Measurements from ENCODE around the gene C22orf23. TPM values are rescaled to one million over a fixed set of nuclear protein-coding genes. Genes with fewer than 3 reads are reported as not detected.

C22orf23 gene
- total RNA-seq, result under 1 TPM in 1 of 2 donors, not detected in 1; 0.34 TPM

DNA sequence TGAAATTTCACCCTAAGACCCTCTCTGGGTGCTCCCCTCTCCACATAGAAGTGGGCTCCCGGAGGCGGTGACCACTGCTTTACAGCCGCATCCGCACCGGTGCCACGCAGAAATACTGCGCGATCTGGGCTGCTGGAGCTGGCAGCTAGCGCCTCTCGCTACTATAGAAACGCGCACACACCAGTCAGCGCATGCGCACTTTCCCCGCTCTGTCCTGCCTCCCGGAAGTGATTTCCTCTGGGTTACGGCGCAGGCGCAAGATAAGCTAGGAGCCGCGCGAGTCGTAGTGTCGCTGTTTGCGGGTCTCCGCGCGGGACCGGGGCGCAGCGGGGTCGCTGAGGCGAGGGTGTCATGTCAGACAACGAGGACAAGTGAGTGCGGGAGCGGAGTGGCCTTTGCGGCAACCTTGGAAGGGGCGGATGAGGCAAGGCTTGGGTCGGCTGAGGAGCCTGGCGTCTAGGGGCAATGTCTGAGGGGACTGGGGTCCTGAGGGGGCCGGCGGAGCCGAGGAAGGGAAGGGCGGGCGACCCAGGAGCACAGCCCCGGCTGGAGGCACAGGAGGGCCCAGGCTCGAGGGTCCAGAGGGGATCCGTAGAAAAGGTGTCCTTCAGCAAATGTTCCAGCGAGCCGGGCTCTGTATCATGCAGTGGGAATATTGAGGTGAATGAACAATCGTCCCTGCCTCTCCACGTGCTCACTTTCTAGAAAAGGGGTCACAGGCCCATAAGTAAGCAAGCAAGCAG is at the start of gene C22orf23, which contains the start of gene POLR2F:
Gene C22orf23, minus strand, starts transcription at position 165 of the 743 bp plus-strand sequence. CDS start 452 bp downstream, outside the sequence.
Gene POLR2F, plus strand, starts transcription at position 263 of the 743 bp plus-strand sequence. Its CDS starts 89 bp downstream, at position 352.

DNA sequence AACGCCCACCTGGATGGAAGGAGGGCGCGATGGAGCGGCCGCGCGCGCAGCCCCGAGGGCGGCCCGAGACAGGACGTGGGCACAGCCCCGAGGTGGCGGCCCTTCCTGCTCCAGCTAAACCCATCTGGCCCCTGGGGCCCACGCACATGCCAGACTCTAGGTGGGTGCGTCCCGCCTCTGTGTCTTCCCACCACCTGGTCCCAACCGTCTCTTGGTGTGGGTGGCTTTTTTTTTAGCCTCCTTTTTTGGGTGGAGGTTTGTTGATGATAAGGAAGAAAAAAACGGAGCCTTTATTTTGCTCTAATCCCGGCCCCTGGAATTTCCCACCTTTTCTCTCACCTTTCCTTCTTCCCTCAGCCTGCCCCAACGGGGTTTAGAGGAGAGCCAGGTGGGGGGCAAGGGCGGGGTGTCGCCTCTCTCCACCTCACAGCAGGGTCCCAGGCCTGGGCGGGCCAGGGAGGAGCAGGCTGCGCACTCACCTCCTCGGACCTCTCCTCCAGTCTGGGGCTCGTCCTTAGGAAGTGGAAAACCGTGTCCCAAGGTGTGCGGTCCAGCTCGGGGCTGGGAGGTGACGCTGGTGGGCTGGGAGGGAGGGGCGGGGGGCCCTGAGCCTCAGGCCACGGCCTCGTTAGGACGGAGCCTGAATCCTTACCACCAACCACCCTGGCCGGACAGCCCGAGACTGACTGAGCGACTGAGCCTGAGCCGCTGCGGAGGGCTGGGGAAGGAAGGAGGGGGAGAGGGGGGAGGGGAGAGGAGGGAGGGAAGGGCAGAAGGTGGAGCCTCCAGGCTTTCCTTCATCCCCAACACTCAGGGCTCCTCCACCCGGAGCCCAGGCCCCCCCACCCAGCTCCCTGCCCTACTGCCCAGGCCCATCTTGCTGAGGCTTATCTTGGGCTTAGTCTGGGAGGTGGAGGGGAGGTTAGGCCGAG is 30.7 kb upstream of the C22orf23 start, which contains the start of gene SOX10:
Gene SOX10, minus strand, starts transcription at position 696 of the 932 bp plus-strand sequence. CDS start 771 bp downstream, outside the sequence.

DNA sequence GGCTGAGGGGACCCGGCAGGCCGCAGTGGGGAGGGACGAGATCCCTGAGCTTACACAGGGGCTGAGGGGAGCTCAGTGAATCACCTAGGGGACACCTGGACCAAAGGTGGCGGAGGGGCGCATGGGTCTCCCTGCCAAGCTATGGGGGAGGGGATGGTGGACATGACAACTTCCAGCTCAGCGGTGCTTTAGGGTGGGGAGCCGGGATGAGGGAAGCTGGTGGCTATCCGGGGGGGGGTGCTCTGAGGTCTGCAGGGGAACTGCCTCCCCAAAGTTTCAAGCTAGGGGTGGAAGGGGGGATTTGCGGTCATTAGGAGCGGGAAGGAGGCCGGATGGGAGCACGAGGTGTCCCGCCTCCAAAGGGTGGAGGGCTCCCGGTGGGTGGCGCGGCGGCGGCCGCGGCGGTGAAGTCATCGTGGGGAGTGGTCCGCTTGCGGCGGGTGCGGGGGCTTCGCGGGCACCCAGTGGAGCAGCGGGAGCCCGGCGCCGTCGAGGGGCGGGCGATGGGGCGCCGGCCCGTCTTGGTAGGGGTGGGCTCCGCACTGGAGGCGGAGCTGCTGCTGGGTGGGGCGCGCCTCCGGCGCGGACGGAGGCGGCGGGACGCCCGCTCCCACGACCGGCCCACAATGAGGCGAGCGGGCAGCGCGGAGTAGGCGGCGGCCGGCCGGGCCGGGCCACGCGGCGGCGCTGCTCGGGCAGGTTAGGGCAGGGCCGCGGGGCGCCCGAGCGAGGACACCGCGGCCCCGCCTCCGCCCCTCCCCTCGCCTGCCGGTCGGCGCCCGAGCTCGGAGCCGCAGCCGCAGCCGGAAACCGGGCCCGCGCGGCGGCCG is 47.7 kb downstream of the C22orf23 start, which contains the start of gene MICALL1:
Gene MICALL1, plus strand, starts transcription at position 764 of the 830 bp plus-strand sequence. CDS start 126 bp downstream, outside the sequence.

Other genes with a start within 250 kb of the C22orf23 start
- 10 to 100 TPM in 1 of 2 donors, 1 to 10 TPM in 1; 9.6 to 16.7 TPM for gene GCAT, start 145.7 kb downstream of the C22orf23 start, total RNA-seq
- gene GALR3, start 130.2 kb downstream of the C22orf23 start, total RNA-seq, result not detected
- gene ANKRD54, start 109.3 kb downstream of the C22orf23 start, total RNA-seq, result 10 to 100 TPM; 78.3 to 82.6 TPM
- 100 to 1,000 TPM; 159 to 240 TPM for gene EIF3L, start 104.2 kb downstream of the C22orf23 start, total RNA-seq
- 10 to 100 TPM; 24.8 to 33.6 TPM for gene MICALL1, start 47.3 kb downstream of the C22orf23 start, total RNA-seq
- gene POLR2F, start 98 bp upstream of the C22orf23 start, total RNA-seq, result 10 to 100 TPM; 48.2 to 64.9 TPM
- gene SOX10, start 31.0 kb upstream of the C22orf23 start, total RNA-seq, result 100 to 1,000 TPM; 272 to 296 TPM
- 10 to 100 TPM; 21.0 to 22.0 TPM for gene PICK1, start 103.8 kb upstream of the C22orf23 start, total RNA-seq
- not detected for gene SLC16A8, start 130.6 kb upstream of the C22orf23 start, total RNA-seq
- 10 to 100 TPM in 1 of 2 donors, 1 to 10 TPM in 1; 8.9 to 28.0 TPM for gene BAIAP2L2, start 157.1 kb upstream of the C22orf23 start, total RNA-seq
- 10 to 100 TPM; 12.0 to 18.2 TPM for gene PLA2G6, start 228.2 kb upstream of the C22orf23 start, total RNA-seq
- gene MAFF, start 248.4 kb upstream of the C22orf23 start, total RNA-seq, result 10 to 100 TPM in 1 of 2 donors, 1 to 10 TPM in 1; 8.6 to 23.0 TPM